Spleen (tissue), 11 donors: ENCODE data around the gene OR4D11. TPM values are rescaled to one million over a fixed set of nuclear protein-coding genes. Genes with fewer than 3 reads are reported as not detected.
A peak's percentile ranks its signal among the peaks of the same experiment; 100 is the strongest.

Experiments used
- DNase-seq: peaks from one replicate; pipeline ENCODE4 v3.0.0-alpha.2; 2020
- H3K27ac ChIP-seq, 8 donors: fragments of 200-600 bp; sonication (generic) in 7 of 8; 1 replicate in 4 of 8; 2 replicates in 4 of 8; pipeline versions ENCODE4 v1.5.0 to v1.8.0; 2016 to 2021; ENCODE audit warnings: inconsistent platforms in 4 of 8, mild to moderate bottlenecking in 4 of 8, moderate library complexity in 1 of 8
- H3K27me3 ChIP-seq, 7 donors: fragments of 200-600 bp; sonication (generic) in 6 of 7; replicated peaks in 1 of 7; 1 replicate in 4 of 7; 2 replicates in 3 of 7; pipeline versions ENCODE4 v1.5.0 to v1.8.0; 2016 to 2021; ENCODE audit warnings: inconsistent platforms in 3 of 7, mild to moderate bottlenecking in 1 of 7
- H3K36me3 ChIP-seq, 6 donors: fragments of 200-600 bp; sonication (generic) in 5 of 6; 1 replicate in 4 of 6; 2 replicates in 2 of 6; pipeline versions ENCODE4 v1.5.0 to v1.8.0; 2016 to 2021; ENCODE audit warnings: inconsistent platforms in 2 of 6
- H3K4me1 ChIP-seq, 6 donors: fragments of 200-600 bp; sonication (generic) in 5 of 6; 1 replicate in 3 of 6; 2 replicates in 3 of 6; pipeline versions ENCODE4 v1.5.0 to v1.8.0; 2016 to 2021; ENCODE audit warnings: inconsistent platforms in 3 of 6
- H3K4me3 ChIP-seq, 8 donors: fragments of 200-600 bp; sonication (generic) in 7 of 8; 1 replicate in 4 of 8; 2 replicates in 4 of 8; pipeline versions ENCODE4 v1.5.0 to v1.8.0; 2016 to 2021; ENCODE audit warnings: inconsistent platforms in 4 of 8, mild to moderate bottlenecking in 4 of 8, moderate library complexity in 2 of 8
- H3K9me3 ChIP-seq, 8 donors: fragments of 200-600 bp; sonication (generic) in 7 of 8; 1 replicate in 4 of 8; 2 replicates in 4 of 8; pipeline versions ENCODE4 v1.5.0 to v1.8.0; 2016 to 2021; ENCODE audit warnings: inconsistent platforms in 4 of 8
- POLR2A ChIP-seq, 3 donors: fragments of 450-650 bp; IDR thresholded peaks; one replicate each; pipeline ENCODE4 v1.5.1; 2017; ENCODE audit warnings: antibody characterized with exemption in 3 of 3, mild to moderate bottlenecking in 1 of 3
- POLR2AphosphoS5 ChIP-seq, 3 donors: sonication (generic); formaldehyde crosslinking; IDR thresholded peaks; one replicate each; pipeline ENCODE4 v1.5.1; 2017; ENCODE audit warnings: antibody characterized with exemption in 3 of 3
- WGBS, 5 donors: extraction: QIAGEN DNeasy Blood & Tissue Kit in 3 of 5; methylation state at CpG; one replicate each; pipeline versions ENCODE4 v1.1.5 to v1.1.7; 2013 to 2018; 5-methylcytosine and 5-hydroxymethylcytosine counted together
- intact Hi-C: fragments of 100-400 bp; cut with DNase I; formaldehyde crosslinking; loops from one replicate; pipeline ENCODE4 v1.15.0; 2023; ENCODE audit warnings: low total_unique reads
- polyA plus RNA-seq, 3 donors: library from polyadenylated mRNA; stranded (reverse); fragments of 200-250 nt; gene quantifications; one replicate each; pipeline ENCODE4 v1.2.1, GENCODE V29; 2013
- total RNA-seq, 7 donors: library from RNA; depleted of rRNA in 3 of 7; stranded (reverse); fragments of >200 nt in 3 of 7; fragmentation: NEBNext Ultra II Directional in 4 of 7; extraction: Animal tissue kit (Norgen Biotek cat#: 25700) in 4 of 7; gene quantifications; one replicate each; pipeline versions ENCODE4 v1.1.0 to v1.2.1, GENCODE V29; 2016 to 2021
- TF ChIP-seq, protein P1 (sequence below), 11 experiments: fragments of 200-600 bp in 7 of 11; fragments of 450-650 bp in 4 of 11; sonication (generic) in 4 of 11; IDR thresholded peaks in 8 of 11; conservative IDR thresholded peaks in 3 of 11; 1 replicate in 7 of 11; 2 replicates in 4 of 11; pipeline versions ENCODE4 v1.4.0 to v1.8.0; 2016 to 2021; ENCODE audit warnings: antibody characterized with exemption in 11 of 11, inconsistent platforms in 4 of 11, mild to moderate bottlenecking in 1 of 11
- donor health status: healthy with polysubstance abuse.
- donor health status: DM: no; HTN: no; CAD: no; lungs with moderate emphysema.
- donor health status: DM: no; HTN: no; CAD: no.
- donor health status: Bipolar disorder and iron deficiency.
- donor health status: healthy.
- donor health status: DM: no; HTN: no; CAD: no.
- donor health status: DM: yes; HTN: yes; CAD: no.

OR4D11 gene
- total and polyA plus RNA-seq, 10 donors: not detected

GRCh38 chr11:59551659-59552521, 48.5 kb downstream of the OR4D11 start:
- no peak for TF ChIP-seq POLR2AphosphoS5 (IDR thresholded peaks at IDR 0.05)
- no peak for TF ChIP-seq POLR2A (IDR thresholded peaks at IDR 0.05)
- TF ChIP-seq, protein P1, sequence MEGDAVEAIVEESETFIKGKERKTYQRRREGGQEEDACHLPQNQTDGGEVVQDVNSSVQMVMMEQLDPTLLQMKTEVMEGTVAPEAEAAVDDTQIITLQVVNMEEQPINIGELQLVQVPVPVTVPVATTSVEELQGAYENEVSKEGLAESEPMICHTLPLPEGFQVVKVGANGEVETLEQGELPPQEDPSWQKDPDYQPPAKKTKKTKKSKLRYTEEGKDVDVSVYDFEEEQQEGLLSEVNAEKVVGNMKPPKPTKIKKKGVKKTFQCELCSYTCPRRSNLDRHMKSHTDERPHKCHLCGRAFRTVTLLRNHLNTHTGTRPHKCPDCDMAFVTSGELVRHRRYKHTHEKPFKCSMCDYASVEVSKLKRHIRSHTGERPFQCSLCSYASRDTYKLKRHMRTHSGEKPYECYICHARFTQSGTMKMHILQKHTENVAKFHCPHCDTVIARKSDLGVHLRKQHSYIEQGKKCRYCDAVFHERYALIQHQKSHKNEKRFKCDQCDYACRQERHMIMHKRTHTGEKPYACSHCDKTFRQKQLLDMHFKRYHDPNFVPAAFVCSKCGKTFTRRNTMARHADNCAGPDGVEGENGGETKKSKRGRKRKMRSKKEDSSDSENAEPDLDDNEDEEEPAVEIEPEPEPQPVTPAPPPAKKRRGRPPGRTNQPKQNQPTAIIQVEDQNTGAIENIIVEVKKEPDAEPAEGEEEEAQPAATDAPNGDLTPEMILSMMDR (IDR thresholded peaks at IDR 0.05 in 8 of 11, conservative IDR thresholded peaks at IDR 0.05 in 3 of 11): no peak
- Histone ChIP-seq H3K36me3 (no peaks in the 10 kb centered on the region), H3K27ac (peak overlapping the region; percentile 82 to 90 (median 85)), H3K9me3 (no peaks in the 10 kb centered on the region), H3K4me1 (peaks cover 11 to 67% (median 39%) of the 10 kb centered on the region in 6 donors), H3K4me3 (peak overlapping the region; percentile 43 to 76 (median 54)), H3K27me3 (peaks cover 0 to 16% (median 0%) of the 10 kb centered on the region in 7 donors)
- intact Hi-C loops: no loop called here
- WGBS, 5 donors: 31 to 36% (median 35%) methylated on average over 30 of the region's 30 CpGs
- no peak for DNase-seq

- Histone ChIP-seq H3K4me3 (peak overlapping the region in 3 of 8 donors; percentile 53 to 76 (median 59)), H3K36me3 (no peaks in the 10 kb centered on the region), H3K4me1 (peaks cover 20 to 77% (median 48%) of the 10 kb centered on the region in 6 donors), H3K27me3 (peaks cover 0 to 22% (median 0%) of the 10 kb centered on the region in 7 donors), H3K27ac (peak overlapping the region in 7 of 8 donors; percentile 82 to 90 (median 86)), H3K9me3 (no peaks in the 10 kb centered on the region)
- 40 to 66% (median 61%) methylated on average over 2 of the region's 2 CpGs for WGBS, 5 donors
- intact Hi-C loops: no loop called here
- TF ChIP-seq POLR2A (IDR thresholded peaks at IDR 0.05): no peak
- TF ChIP-seq POLR2AphosphoS5 (IDR thresholded peaks at IDR 0.05): no peak
- TF ChIP-seq, protein P1 (IDR thresholded peaks at IDR 0.05 in 8 of 11, conservative IDR thresholded peaks at IDR 0.05 in 3 of 11): no peak
- DNase-seq: no peak
Observed at GRCh38 chr11:59552844-59553243, 49.5 kb downstream of the OR4D11 start.

DNA sequence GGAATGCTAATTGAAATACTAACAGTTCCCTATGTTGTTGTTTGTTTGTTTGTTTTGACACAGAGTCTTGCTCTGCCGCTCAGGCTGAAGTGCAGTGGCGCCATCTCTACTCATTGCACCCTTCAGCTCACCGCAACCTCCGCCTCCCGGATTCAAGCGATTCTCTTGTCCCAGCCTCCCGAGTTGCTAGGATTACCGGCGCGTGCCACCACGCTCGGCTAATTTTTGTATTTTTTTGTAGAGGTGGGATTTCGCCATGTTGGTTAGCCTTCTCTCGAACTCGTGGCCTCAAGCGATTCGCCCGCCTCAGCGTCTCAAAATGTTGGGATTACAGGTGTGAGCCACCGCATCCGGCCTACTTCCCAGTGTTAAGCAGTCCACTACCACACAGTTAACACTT, 49.9 kb downstream of the OR4D11 start:
- WGBS, 5 donors: 94 to 98% (median 96%) methylated on average over 21 of the region's 21 CpGs
- no peak overlapping the region for H3K4me3 ChIP-seq
- H3K9me3 ChIP-seq: no peaks in the 10 kb centered on the region
- H3K4me1 ChIP-seq: peaks cover 21 to 81% (median 51%) of the 10 kb centered on the region in 6 donors
- no peaks in the 10 kb centered on the region for H3K36me3 ChIP-seq
- peaks cover 0 to 22% (median 0%) of the 10 kb centered on the region in 7 donors for H3K27me3 ChIP-seq
- no peak for TF ChIP-seq POLR2A (IDR thresholded peaks at IDR 0.05)
- no peak for TF ChIP-seq POLR2AphosphoS5 (IDR thresholded peaks at IDR 0.05)
- TF ChIP-seq, protein P1 (IDR thresholded peaks at IDR 0.05 in 8 of 11, conservative IDR thresholded peaks at IDR 0.05 in 3 of 11): no peak
- intact Hi-C loops: no loop called here
- no peak for DNase-seq
- peak overlapping the region in 7 of 8 donors; percentile 82 to 90 (median 86) for H3K27ac ChIP-seq

Other genes with a start within 250 kb of the OR4D11 start
- gene OR5AN1, start 144.7 kb upstream of the OR4D11 start, total RNA-seq: under 1 TPM in 3 of 7 donors, not detected in 4; 0.09 to 0.26 (median 0.09) TPM
- under 1 TPM in 1 of 3 donors, not detected in 2; under 0.01 TPM for gene OR5AN1, start 144.7 kb upstream of the OR4D11 start, polyA plus RNA-seq
- gene OR5A2, start 77.2 kb upstream of the OR4D11 start, total RNA-seq: not detected
- gene OR5A2, start 77.2 kb upstream of the OR4D11 start, polyA plus RNA-seq: not detected
- gene OR5A1, start 67.1 kb upstream of the OR4D11 start, total RNA-seq: not detected
- not detected for gene OR5A1, start 67.1 kb upstream of the OR4D11 start, polyA plus RNA-seq
- not detected for gene OR4D6, start 46.6 kb upstream of the OR4D11 start, total RNA-seq
- not detected for gene OR4D6, start 46.6 kb upstream of the OR4D11 start, polyA plus RNA-seq
- gene OR4D10, start 30.3 kb upstream of the OR4D11 start, total RNA-seq: not detected
- not detected for gene OR4D10, start 30.3 kb upstream of the OR4D11 start, polyA plus RNA-seq
- gene OR4D9, start 8.0 kb downstream of the OR4D11 start, total RNA-seq: not detected
- gene OR4D9, start 8.0 kb downstream of the OR4D11 start, polyA plus RNA-seq: not detected
- 10 to 100 TPM; 33.9 to 39.9 (median 35.6) TPM for gene OSBP, start 112.2 kb downstream of the OR4D11 start, total RNA-seq
- gene OSBP, start 112.2 kb downstream of the OR4D11 start, polyA plus RNA-seq: 10 to 100 TPM in 1 of 3 donors, 1 to 10 TPM in 2; 7.0 to 10.6 (median 8.9) TPM
- 10 to 100 TPM; 24.0 to 47.1 (median 35.5) TPM for gene PATL1, start 165.5 kb downstream of the OR4D11 start, total RNA-seq
- 10 to 100 TPM in 1 of 3 donors, 1 to 10 TPM in 2; 5.7 to 10.3 (median 7.7) TPM for gene PATL1, start 165.5 kb downstream of the OR4D11 start, polyA plus RNA-seq
- not detected for gene OR10V1, start 210.3 kb downstream of the OR4D11 start, total RNA-seq
- gene OR10V1, start 210.3 kb downstream of the OR4D11 start, polyA plus RNA-seq: not detected